Measurements from ENCODE around the gene RAP1GAP.

RAP1GAP gene

GRCh38 chr1:21610989-21611785, 58.0 kb downstream of the RAP1GAP start:
- H3K36me3 ChIP-seq (ENCODE audit: insufficient read depth), result no peaks in the 10 kb centered on the region
- H3K4me3 ChIP-seq (IDR thresholded peaks at IDR 0.05; ENCODE audit: insufficient read depth, low read depth, low read length), result no peak overlapping the region
- no peak overlapping the region for H3K27ac ChIP-seq
- no peak overlapping the region for H3K4me2 ChIP-seq
- TF ChIP-seq CTCF (conservative IDR thresholded peaks at IDR 0.05; ENCODE audit: low read depth, low read length), result no peak
- no peaks in the 10 kb centered on the region for H3K79me2 ChIP-seq (ENCODE audit: insufficient read depth, low read depth)
- no peak overlapping the region for H2AFZ ChIP-seq (ENCODE audit: low read depth)
- H4K20me1 ChIP-seq (ENCODE audit: insufficient read depth), result no peaks in the 10 kb centered on the region
- H3K27me3 ChIP-seq (ENCODE audit: insufficient read depth, low read depth), result peaks cover 48% of the 10 kb centered on the region
- H3K9ac ChIP-seq, result no peak overlapping the region
- peaks cover 3% of the 10 kb centered on the region for H3K4me1 ChIP-seq (ENCODE audit: low read depth, poor library complexity, severe bottlenecking)

- Histone ChIP-seq H3K27ac (no peak overlapping the region), H3K36me3 (ENCODE audit: insufficient read depth) (no peaks in the 10 kb centered on the region), H3K4me1 (ENCODE audit: low read depth, poor library complexity, severe bottlenecking) (peaks cover 3% of the 10 kb centered on the region), H3K4me3 (IDR thresholded peaks at IDR 0.05; ENCODE audit: insufficient read depth, low read depth, low read length) (no peak overlapping the region), H2AFZ (ENCODE audit: low read depth) (no peak overlapping the region), H3K27me3 (ENCODE audit: insufficient read depth, low read depth) (peaks cover 44% of the 10 kb centered on the region), H3K4me2 (no peak overlapping the region), H3K9ac (no peak overlapping the region), H3K79me2 (ENCODE audit: insufficient read depth, low read depth) (no peaks in the 10 kb centered on the region), H4K20me1 (ENCODE audit: insufficient read depth) (no peaks in the 10 kb centered on the region)
- no peak for TF ChIP-seq CTCF (conservative IDR thresholded peaks at IDR 0.05; ENCODE audit: low read depth, low read length)
Observed at GRCh38 chr1:21610027-21610426, 59.1 kb downstream of the RAP1GAP start.

GRCh38 chr1:21608798-21609197, 60.4 kb downstream of the RAP1GAP start:
- Histone ChIP-seq H3K9ac (no peak overlapping the region), H3K27ac (no peak overlapping the region), H4K20me1 (ENCODE audit: insufficient read depth) (no peaks in the 10 kb centered on the region), H2AFZ (ENCODE audit: low read depth) (no peak overlapping the region), H3K36me3 (ENCODE audit: insufficient read depth) (no peaks in the 10 kb centered on the region), H3K4me1 (ENCODE audit: low read depth, poor library complexity, severe bottlenecking) (peaks cover 3% of the 10 kb centered on the region), H3K27me3 (ENCODE audit: insufficient read depth, low read depth) (peaks cover 43% of the 10 kb centered on the region), H3K4me2 (no peak overlapping the region), H3K79me2 (ENCODE audit: insufficient read depth, low read depth) (no peaks in the 10 kb centered on the region), H3K4me3 (IDR thresholded peaks at IDR 0.05; ENCODE audit: insufficient read depth, low read depth, low read length) (no peak overlapping the region)
- TF ChIP-seq CTCF (conservative IDR thresholded peaks at IDR 0.05; ENCODE audit: low read depth, low read length), result no peak

GRCh38 chr1:21607549-21608529, 61.3 kb downstream of the RAP1GAP start:
- no peaks in the 10 kb centered on the region for H3K36me3 ChIP-seq (ENCODE audit: insufficient read depth)
- H3K79me2 ChIP-seq (ENCODE audit: insufficient read depth, low read depth), result no peaks in the 10 kb centered on the region
- peak overlapping the region; percentile 43; the same call in 1 of the 2 replicates for H2AFZ ChIP-seq (ENCODE audit: low read depth)
- no peak overlapping the region for H3K4me3 ChIP-seq (IDR thresholded peaks at IDR 0.05; ENCODE audit: insufficient read depth, low read depth, low read length)
- TF ChIP-seq CTCF (conservative IDR thresholded peaks at IDR 0.05; ENCODE audit: low read depth, low read length), result no peak
- H3K27ac ChIP-seq, result no peak overlapping the region
- H3K9ac ChIP-seq, result no peak overlapping the region
- H3K4me2 ChIP-seq, result peak overlapping the region; percentile 62; the same call in 1 of the 2 replicates
- peaks cover 3% of the 10 kb centered on the region for H3K4me1 ChIP-seq (ENCODE audit: low read depth, poor library complexity, severe bottlenecking)
- peaks cover 42% of the 10 kb centered on the region for H3K27me3 ChIP-seq (ENCODE audit: insufficient read depth, low read depth)
- H4K20me1 ChIP-seq (ENCODE audit: insufficient read depth), result no peaks in the 10 kb centered on the region

Data from KMS-11 (cell line).